22Rv1 (cell line): ENCODE results near the gene SLC7A9.

Source experiments
- H3K27ac ChIP-seq: fragments of 450-650 bp; 2 replicates; pipeline ENCODE4 v1.5.1; 2017
- ZFX ChIP-seq: fragments of 450-650 bp; IDR thresholded peaks from 2 replicates; pipeline ENCODE4 v1.6.1; 2017; ENCODE audit warnings: antibody characterized with exemption, borderline replicate concordance
- TF ChIP-seq, protein P1 (sequence below): fragments of 450-650 bp; IDR thresholded peaks from 2 replicates; pipeline ENCODE4 v1.5.1; 2017; ENCODE audit warnings: mild to moderate bottlenecking

Gene SLC7A9

DNA sequence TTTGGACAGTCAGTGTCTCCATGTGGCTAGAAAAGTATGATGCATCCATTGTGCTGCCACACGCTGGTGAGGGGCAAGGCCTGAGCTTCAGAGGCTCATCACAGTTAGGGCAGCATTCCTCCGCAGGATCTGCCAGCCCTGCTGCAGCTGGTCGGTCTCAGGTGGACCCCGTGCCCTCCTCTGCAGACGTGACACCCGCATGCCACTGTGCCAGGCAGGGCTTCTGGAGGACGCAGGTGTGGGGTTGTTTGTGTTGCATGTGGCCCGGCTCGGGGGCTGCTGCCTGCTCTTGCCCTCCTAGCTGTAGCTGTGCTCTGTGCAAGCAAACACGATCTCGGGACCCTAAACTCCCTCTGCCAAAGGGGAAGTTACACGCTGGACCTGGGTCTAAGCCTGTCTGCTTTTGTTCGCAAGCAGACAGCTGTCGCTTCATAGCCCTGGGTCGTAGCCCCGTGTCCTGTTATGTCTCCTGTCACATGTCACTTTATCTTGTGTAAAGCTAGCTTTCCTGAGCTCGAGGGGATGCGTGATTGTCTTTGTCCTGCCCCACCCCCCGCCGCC lies 45.3 kb downstream of the SLC7A9 start:
- H3K27ac ChIP-seq = no peak overlapping the region
- TF ChIP-seq, protein P1, sequence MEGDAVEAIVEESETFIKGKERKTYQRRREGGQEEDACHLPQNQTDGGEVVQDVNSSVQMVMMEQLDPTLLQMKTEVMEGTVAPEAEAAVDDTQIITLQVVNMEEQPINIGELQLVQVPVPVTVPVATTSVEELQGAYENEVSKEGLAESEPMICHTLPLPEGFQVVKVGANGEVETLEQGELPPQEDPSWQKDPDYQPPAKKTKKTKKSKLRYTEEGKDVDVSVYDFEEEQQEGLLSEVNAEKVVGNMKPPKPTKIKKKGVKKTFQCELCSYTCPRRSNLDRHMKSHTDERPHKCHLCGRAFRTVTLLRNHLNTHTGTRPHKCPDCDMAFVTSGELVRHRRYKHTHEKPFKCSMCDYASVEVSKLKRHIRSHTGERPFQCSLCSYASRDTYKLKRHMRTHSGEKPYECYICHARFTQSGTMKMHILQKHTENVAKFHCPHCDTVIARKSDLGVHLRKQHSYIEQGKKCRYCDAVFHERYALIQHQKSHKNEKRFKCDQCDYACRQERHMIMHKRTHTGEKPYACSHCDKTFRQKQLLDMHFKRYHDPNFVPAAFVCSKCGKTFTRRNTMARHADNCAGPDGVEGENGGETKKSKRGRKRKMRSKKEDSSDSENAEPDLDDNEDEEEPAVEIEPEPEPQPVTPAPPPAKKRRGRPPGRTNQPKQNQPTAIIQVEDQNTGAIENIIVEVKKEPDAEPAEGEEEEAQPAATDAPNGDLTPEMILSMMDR = no peak
- no peak for TF ChIP-seq ZFX

DNA sequence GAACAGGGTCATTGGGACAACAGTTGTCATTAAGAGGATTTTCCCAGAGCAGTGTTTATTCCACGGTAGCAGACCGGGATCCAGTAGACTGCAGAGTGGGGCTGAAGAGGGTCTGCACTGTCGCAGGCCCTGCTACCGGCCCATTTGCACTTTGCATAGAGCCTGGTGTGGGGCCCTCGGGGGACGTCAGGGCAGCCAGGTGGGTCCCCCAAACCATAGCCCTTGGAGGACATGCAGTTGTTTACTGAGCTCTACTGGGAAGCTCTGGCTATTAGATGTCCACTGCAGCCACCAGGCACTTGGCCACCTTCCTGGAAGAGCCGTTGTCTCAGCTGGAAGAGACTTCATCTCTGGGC lies 45.8 kb downstream of the SLC7A9 start:
- no peak overlapping the region for H3K27ac ChIP-seq
- TF ChIP-seq, protein P1 = no peak
- TF ChIP-seq ZFX = no peak

DNA sequence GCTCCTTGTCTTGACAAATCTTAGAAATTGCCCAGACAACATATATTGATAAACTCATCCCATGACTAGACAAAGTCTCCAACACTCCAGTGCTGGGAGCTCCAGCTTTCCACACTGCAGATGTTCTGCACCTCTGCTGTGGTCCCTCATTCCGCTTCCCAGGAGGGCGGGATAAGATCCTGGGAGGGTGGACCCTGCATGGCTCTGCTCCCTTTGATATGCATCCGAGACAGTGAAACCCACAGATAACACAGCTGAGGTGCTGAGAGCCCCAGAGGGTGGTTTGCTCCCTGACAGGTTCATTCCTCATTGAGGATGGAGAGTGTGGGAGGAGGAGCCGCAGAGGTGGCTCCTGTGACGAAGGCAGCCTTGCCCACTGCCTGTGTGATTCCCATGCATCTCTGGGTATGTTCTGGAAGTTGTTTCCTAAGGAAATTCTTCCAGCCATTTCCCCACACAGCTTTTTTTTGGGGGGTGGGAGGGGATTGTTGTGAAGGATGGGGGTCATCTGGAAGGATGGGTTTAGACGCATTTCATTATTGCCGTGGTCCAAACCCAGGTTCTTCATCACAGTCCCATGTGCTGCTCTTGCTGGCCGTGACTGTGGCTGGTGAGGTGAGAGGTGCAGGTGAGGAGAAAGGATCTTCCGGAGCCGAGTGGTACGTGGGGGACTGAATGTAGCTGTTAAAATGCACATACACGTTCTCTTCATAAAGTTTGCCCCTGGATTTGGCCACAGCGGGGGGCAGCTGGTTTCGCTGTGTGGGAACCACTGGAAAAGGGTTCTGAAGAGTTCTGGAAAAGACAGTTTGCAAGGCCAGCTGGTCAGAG lies 46.4 kb downstream of the SLC7A9 start:
- H3K27ac ChIP-seq = no peak overlapping the region
- TF ChIP-seq, protein P1 = no peak
- TF ChIP-seq ZFX = no peak

DNA sequence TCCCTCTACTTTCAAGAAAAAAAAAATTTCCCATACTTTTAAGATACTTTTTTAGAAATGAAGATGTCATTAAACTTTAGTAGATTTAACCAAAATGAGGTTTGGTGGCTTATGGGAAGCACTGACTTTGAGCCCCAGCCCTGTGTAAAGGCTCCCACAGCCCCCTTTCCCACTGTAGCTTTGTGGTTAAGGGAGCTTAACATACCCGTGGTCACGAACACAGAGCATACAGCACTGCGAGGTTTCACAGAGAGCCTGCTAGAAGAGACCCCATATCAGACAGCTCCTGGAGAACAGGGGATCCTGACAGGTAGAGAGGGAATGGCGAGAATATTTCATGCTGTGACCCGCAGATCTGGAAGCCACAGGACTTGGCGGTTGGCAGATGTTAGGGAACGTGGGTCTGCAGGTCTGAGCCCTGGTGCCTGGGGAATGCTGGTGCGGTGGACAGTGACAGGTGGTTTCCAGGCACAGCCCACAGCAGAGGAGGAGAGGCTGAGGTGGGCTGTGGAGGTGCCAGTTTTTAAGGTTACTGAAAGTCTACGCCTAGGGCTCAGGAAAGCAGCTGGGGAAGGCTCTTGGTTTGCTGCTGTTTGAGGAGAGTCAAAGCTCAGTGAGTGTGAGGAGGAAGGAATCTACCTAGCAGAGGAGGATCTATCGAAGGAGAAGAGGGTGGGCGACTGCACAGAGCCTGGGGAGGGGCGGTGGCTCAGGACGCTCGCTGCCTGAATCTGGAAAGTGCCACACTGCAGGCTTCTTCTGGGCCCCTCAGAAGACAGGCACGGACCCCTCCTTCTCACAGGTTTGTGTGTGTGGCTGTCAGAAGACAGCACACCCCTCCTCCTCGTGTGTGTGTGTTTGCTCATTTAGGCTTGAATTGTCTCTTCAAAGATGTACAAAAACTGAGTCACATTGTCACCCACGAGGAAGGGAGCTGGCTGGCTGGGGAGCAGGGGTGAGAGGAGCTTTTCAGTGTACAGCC lies 49.9 kb downstream of the SLC7A9 start:
- H3K27ac ChIP-seq = no peak overlapping the region
- TF ChIP-seq, protein P1 = no peak
- TF ChIP-seq ZFX = no peak

DNA sequence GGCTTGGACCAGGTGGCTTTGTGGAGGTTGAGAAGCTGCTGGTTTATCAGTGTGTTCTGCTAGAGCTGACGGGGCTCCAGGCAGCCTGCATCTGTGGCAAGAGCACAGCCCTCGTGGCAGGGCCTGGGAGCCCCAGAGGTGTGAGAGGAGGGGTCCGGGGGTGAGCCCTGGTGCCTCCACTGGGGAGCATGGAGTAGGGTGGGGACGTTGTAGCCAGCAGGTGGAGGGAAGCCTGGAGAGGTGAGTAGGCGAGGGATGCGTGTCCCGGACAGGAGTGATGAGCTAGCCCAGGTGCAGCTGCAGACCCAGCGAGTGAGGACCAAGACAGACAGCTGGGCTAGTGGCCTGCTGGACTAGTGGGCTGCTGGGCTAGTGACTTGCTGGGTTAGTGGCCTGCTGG lies 51.0 kb downstream of the SLC7A9 start:
- no peak overlapping the region for H3K27ac ChIP-seq
- no peak for TF ChIP-seq ZFX
- TF ChIP-seq, protein P1 = no peak

DNA sequence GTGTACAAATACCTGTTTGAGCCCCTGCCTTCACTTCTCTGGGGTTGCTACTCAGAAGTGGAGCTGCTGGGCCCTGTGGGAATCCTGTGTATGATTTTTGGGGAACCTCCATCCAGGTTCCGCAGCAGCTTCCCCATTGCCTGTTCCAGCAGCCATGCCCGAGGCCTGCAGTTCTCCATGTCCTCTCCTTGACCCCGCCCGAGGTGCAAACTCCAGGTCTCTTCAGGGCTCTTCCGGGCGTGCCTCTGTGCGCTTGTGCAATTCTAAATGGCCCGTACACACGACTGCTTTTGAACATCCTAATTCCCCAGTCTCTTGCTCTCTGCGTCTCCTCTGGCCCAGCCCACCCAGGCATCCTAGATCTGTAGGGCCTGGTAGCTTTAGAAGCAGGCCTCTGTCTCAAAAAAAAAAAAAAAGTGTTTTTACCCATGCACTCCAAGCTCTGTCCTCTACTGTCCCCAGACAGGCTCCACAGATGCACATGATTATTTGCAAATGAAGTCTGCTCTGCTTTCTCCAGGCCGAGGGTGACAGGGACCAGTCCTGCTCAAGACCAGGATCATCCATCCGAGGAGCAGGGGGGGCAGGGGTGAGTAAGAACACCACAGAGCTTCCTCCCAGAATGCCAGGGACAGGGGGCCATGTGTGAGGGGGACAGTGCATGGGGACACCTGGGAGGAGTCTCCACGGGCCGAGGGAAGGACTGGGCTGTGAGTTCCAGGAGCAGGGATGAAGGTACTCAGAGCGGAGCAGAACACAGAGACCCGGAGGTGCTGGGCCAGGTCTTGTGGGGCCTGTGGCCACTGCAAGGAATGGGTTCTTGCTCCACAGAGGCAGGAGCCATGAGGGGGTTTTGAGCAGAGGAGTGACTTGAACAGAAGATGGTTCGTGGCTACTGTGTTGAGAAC lies 51.7 kb downstream of the SLC7A9 start:
- TF ChIP-seq, protein P1 = no peak
- TF ChIP-seq ZFX = no peak
- H3K27ac ChIP-seq = no peak overlapping the region
